Dermis microvascular lymphatic vessel endothelial cell (primary cell): ENCODE results near the gene UBE2D4. TPM values are rescaled to one million over a fixed set of nuclear protein-coding genes. Genes with fewer than 3 reads are reported as not detected.
"Not testable (repeated sequence)": the region's sequence is repeated elsewhere in the genome, so short reads cannot be mapped to it uniquely, and the experiment has no call there.

Experiments used
- DNase-seq, 2 donors: peaks; one replicate each; pipeline versions ENCODE4 v3.0.0 to v3.0.0-alpha.2; 2010; ENCODE audit warnings: low read depth in 2 of 2
- total RNA-seq: library from RNA; depleted of rRNA; stranded (reverse); fragments of >200 nt; gene quantifications from 2 replicates; pipeline ENCODE4 v1.2.1, GENCODE V29; 2014

The UBE2D4 gene
- 3.9 and 6.1 TPM in 2 replicates for total RNA-seq

DNA sequence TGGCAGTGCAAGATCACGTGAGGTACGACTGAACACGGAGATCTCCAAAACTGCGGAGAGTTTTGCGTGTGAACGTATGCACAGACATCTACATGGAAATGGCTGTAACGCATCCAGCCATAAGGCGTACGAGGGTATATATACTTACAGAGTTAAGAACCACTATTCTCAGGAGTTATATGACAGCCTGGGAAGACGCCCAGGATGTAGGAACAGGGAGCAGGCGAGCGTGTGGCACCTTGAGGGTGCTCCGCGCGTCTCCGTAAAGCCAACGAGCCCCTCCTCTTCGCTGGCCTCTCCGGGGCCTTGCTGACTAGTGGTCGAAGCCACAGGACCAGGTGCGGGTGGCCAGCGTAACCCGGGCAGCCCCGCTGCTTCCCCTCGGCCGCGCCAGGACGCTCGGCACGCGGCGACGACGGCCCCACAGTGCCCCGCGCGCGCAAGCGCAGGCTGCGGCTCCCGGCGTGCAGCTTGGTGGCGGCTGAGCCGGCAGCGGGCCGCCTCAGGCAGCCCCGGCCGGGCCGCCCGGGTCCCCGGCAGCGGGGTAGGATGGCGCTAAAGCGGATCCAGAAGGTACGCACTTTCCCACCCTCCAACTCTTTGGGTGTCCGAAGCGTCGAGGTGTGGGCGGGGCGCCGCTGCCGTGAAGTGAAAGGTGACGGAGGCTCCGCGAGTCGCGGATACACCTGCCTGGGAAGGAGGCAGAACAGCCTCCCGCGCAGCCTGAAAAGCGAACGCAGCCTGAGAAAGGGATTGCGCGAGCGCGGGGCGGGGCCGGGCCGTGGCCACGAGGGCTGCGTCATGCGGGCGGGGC, at the start of gene UBE2D4:
Gene UBE2D4, plus strand, starts transcription at position 453 of the 814 bp plus-strand sequence. Its CDS starts 97 bp downstream, at position 550.
- DNase-seq, result peak; percentile 45 to 83

DNA sequence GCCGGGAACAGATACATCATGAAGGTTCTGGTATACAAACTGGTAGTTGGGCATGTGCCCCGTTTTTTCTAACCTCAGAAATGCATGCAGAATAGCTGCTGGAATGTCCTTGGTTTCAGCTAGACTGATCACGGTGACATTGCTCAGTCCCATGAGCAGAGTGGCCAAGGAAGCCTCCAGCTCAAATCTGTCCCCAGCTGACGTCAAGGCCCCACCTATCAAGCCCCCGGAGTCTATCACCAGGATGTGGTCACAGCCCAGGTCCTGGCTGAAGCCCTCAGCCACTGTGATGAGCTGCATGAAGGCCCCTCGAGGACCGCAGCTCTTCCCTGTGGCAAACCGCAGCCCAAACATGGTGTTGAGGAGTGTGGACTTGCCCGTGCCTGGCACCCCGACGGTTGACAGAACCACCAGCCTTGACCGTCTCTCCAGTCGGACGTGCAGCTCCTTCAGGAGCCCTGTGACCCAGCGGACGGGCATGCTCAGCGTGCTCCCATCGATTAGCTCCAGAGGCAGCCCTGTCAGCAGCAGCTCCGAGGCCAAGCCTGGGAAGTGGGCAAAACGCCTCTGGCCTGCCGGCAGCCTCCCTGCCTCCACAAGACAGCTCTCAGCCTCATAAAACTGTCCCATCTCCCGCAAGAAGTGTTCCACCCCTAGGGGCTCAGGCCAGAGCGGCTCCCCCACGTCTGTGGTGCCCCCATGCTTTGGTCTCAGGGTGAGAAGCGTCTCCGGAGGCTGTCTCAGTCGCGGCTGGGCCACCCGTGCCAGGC, 49.1 kb upstream of the UBE2D4 start:
- no peak for DNase-seq

DNA sequence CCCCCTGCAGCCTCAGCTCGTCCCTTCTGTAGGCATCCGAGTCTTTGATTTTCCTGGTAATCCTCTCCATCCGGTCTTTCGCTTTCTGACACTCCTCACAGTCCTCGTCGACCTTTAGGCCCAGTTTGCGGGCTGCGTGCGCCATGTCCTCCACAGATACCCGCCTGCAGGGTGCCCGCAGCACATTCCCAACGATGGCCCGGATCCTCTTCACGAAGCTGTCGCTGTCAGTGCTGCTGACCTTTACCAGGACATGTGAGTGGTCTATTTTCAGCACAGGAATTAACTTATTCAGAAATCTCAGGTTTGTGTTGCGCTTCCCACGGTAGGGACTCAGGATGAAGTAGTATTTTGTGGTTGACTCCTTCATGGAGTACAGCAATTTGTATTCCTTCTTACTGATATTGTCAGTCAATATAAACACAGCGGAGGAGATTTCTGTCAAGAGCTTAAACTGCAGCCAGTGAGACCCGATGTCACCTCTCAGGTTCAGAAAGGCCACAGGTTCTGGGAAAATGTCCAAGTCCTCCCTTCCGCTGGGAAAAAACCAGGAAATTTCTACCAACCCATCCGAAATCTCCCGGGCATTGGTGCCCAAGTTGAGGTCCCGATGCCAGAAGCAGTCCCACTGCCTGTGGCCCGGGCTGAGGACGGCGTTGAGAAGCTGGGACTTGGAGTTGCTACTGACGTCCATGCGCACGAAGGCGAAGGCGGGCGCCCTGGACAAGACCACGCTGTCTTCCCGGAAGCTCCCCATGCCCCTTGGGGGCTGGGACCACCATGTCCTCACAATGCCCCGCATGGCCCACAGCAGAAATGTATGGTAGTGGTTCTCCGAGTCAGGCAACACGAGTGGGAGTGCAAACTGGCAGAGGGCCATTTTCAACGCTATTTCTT, 48.0 kb upstream of the UBE2D4 start:
- DNase-seq, result peak in 1 of 2 donors; percentile 8

DNA sequence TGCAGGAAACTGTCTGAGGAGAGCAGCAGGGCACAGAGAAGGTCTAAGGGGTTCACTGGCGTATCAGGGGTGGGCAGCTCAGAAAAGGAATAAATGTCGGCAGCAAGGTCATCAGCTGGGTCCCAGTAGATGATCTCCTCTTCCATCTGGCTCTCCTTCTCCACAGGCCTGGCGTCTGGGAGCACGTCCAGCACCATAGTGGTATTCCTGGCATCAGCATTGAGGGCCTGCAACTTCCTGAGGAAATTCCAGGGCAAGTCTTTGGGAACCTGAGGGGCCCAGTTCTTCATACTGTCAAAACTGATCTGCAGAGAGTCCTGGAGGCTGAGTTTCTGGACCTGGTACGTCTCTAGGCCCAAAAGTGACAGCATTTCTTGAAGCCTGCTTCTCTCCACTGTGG, 47.4 kb upstream of the UBE2D4 start:
- peak in 1 of 2 donors; percentile 57 for DNase-seq

DNA sequence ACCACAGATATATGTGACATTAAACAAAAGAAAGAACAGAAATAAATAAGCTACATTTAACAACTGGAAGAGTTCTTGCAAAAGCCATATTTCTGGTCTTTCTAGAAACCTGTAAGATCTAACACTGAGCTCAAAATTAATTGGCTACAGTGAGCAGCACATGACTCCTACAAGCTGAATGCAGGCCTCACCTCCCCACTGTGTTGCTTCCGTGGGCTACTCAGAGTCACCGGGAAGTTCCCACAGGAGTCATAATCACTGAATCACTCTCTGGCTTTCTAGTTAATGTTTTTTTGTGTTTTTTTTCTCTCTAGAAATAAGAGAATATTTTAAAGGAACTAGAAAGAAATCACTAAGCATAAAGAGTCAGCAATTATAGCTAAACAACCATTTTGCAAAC, 46.8 kb upstream of the UBE2D4 start:
- peak; percentile 45 to 85 for DNase-seq

DNA sequence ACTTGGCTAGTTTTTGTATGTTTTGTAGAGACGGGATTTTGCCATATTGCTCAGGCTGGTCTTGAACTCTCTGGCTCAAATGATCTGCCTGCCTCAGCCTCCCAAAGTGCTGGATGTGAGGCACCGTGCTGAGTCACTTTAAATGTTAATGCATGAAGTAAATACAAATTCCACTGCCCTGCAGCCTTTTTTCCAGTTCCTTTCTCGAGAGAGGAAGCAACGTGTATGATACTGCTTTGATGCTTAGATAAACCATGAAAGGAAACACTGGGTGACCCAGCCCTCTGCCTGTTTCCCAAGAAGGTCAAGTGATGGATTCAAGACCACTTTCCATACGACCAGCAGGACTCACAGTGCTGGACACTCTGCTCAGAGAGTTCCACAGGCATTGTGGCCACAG, 45.6 kb upstream of the UBE2D4 start:
- peak; percentile 56 to 77 for DNase-seq

DNA sequence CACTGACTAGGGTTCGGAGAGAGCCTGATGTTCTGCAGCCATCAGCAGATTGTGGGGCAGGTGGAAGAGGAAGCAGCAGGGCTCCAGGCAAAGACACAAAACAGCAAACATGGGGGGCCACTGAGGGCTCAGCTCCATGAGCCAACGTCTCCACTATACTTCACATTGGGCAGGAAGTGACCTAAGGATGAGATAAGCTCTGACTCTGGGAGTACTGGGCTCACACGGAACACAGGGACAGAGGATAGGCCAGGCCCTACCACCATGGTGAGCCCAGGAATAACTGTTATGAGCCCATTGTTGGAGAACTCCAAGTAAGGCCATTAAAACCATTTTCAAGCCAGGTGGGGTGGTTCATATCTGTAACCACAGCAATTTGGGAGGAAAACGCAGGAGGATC, 42.0 kb upstream of the UBE2D4 start:
- DNase-seq, result no peak

DNA sequence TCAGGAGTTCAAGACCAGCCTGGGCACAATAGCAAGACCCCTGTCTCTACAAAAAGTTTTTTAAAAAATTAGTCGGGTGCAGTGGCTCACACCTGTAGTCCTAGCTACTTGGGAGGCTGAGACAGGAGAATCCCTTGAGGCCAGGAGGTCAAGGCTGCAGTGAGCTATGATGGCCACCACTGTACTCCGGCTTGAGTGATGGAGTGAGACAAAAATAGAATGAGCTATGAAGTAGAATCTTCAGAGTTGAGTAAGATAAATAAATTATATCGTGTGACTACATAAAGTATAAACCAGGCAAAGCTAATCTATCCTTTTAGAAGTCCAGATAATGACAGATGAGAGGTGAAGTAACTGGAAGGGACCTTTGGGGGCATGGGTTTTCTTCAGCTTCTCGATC, 41.6 kb upstream of the UBE2D4 start:
- DNase-seq, result no peak

DNA sequence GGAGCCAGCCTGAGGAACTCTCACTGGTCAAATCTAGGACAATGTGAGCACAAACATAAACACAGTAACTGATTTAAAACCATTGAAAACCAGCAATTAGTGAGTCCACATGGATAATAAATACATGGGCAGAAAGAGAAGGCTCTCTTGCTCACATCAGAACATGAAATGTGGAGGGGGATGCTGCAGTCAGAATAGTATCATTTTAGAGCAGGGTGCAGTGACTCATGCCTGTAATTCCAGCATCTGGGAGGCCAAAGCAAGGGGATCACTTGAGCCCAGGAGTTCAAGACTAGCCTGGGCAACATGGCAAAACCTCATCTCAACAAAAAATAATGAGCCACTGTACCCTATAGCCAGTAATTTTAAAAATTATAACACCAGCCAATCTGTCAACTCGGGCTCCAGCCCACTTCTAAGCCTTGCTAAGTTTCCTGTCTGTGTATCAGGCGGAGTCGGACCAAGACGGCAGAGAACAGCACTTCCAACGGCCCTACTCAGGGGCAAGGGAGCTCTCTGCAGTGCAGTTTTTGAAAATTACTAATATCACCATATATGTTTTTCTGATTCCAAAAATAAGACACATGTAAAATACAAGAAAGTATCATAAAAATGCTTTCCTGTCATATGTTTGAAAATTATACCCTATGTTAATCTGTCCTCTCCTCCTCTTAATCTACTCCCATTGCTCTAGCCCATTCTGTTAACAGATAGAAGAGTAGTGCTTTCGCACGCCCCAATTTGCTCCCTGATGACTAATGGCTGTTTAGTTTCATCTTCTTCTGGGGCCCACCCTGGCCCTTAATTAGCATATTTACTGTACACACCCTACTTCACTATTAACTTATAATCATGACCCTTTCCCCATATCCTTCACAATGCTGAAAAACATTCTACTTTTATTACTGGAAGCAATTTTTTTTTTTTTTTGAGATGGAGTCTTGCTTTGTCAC, 37.0 kb upstream of the UBE2D4 start:
- no peak for DNase-seq

DNA sequence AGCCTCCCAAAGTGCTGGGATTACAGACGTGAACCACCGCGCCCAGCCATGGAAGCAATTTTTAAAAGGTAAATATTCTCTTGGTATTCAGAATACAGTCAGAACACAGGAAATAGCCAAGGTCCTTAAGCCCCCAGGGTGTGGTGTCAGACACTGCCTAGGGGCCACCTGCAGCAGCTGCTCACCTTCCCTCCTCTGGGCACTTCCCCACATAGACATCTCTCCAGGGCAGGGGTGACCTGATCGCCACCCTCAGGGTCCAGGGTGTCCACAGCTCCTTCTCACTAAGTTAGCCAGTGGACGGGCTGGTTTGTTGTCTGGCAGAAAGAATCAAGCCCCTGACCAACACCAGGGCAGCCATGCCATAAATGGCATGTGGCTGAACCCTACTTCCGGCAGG, 35.8 kb upstream of the UBE2D4 start:
- no peak for DNase-seq

DNA sequence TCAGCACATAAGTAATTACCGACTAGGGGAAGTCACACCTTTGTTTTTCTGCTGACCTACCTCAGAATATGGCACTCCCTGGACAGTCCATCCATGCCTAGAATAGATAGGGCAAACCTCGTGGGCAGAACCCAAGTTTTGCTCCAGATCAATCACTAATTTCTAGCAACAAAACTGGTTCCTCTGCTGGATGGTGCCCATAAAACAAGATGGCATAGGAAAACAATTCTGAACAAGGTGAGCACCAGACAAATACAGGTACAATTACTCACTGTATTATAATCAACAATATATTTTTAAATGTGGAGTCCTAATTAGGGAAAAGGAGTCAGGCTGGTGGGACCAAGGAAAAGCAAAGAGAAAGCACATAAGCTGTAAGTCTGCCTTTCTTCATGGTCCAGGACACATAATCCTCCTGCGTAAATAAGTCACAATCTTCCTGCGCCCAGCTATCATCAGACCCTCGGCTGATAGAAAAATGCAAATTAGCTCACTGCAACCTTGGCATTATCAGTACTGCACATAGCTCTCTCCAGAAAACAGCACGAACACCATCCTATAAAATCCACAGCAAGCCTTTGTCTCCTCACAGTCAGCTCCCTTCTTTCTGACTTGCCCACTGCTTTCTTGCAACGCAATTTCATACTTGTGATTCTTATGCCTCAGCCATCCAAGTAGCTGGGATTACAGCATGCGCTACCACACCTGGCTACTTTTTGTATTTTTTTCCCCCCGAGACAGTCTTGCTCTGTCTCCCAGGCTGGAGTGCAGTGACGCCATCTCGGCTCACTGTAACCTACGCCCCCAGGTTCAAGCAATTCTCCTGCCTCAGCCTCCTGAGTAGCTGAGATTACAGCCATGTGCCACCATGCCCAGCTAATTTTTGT, 34.9 kb upstream of the UBE2D4 start:
- no peak for DNase-seq

DNA sequence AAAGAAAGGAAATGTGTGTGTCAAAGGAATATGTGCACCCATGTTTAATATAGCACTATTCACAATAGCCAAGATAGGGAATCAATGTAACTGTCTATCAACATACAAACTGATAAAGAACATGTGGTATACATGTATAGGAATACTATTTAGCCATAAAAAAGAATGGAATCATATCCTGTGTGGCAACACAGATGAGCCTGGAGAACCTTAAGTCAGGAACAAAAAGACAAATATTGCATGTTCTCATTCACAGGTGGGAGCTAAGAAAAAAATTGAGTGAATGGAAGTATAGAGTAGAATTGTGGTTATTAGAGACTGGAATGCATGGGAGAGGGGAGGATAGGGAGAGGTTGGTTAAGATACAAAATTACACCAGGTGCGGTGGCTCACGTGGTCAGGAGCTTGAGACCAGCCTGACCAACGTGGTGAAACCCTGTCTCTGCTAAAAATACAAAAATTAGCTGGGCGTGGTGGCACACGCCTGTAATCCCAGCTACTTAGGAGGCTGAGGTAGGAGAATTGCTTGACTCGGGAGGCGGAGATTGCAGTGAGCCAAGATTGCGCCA, 30.3 kb upstream of the UBE2D4 start:
- no peak for DNase-seq

DNA sequence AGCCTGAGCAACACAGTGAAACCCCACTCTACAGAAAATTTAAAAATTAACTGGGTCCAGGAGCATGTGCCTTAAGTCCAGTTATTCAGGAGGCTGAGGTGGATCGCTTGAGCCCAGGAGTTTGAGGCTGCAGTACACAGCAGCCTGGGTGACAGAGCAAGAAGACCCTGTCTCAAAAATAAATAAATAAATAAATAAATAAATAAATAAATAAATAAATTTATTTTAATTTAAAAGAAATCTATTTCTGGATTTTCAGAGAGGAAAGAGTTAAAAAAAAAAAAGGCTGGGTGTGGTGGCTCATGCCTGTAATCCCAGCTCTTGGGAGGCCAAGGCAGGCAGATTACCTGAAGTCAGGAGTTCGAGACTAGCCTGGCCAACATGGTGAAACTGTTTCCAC, 27.7 kb upstream of the UBE2D4 start:
- not testable (repeated sequence) for DNase-seq

DNA sequence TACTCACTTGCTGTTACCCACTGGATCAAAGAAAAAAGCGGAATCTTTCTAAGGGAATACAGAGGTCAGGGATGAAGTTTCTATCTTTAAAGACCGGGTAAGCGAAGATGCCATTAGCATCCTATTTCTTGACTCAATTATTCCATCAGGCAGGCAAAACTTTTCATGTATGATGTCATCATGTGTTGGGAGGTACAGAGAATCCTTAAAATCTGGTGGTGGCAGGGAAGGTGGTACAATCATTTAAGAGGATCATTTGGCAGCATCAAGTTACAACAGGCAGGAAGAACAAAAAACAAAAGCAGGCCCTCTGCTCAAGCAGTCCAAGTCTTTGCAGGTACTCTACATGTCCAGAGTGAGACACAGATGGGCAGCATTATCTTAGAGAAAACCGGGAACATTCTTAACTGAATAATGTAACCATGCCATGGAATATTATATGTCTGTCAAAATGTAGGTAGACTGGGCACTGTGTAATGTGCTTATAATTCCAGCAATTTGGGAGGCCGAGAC, 23.6 kb upstream of the UBE2D4 start:
- DNase-seq, result no peak

DNA sequence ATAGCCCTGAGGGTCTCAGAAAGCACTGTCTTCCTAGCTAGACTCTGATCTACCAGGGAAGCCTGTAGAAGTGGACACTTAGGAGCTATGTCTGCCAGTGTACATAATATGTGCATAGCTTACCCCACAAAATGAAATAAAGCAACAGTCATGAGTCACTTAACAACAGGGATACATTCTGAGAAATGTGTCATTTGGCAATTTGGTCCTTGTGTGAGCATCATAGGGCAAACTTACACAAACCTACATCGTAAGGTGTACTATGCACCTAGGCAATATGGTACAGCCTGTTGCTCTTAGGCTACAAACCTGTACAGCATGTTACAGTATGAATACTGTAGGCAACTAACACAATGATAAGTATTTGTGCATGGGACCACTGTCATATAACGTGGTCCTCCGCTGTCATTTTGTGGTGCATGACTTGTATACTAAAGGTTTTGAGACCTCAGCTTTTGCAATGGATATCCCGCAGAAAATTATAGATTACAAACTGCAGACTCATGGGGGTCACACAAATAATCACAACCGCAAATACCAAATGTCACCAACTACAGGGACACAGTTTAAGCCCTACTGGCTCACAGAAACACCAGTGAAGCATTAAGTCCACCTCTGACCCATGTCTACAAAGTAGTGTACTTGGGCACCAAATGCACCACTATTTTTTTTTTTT, 21.6 kb upstream of the UBE2D4 start:
- no peak for DNase-seq

DNA sequence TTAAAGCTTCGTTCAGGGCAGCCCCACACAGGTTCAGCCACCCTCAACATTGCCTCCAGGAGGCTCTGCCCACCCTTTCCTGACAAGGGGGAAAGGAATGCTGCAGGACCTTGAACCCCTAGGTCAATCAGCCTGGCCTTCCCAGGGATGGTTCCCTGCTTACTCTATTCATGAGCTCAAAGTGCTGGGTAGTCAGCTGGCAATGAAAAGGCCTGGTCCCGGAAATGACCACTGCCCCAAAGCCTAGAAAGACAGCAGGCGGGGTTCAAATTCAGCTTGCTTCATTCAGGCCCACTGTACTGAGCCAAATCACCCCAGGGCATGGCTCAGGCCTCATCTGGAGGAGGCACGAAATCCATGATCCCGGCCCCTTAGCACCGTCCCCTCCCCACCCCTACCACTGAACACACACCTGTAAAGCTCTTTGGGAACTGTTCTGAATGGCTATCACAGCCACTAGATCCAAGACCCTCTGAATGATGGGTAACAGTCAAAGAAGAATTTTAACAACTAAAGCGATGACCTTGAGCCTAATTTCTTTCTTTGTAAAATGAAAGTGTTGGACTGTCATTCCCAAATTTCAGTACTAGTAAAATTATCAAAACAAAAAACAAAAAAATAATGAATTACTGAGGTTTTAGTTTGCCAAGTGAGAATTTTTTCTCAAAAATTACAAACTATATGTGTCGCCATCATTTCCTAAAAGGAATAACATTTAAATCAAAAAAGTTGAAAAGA, 20.9 kb upstream of the UBE2D4 start:
- no peak for DNase-seq

DNA sequence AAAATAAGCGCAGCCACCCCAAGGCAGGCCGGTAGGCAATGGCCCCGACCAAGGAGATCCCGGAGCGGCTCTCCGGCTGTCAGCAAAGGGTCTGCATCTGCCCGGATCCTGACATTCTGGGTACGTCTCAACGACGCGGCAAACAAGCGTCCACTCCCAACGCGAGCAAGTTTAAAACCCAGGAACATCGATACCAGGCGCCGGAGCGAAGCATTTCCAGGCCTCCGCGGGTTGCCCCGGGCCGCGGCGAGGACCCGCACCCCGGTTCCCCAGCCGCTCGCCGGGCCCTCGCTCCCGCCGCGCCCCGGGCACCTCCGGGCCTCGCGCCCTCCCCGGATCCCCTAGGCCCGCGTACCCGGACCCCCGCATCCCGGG, 20.3 kb upstream of the UBE2D4 start:
- peak in 1 of 2 donors; percentile 51 for DNase-seq
